Endodermal cell (in vitro differentiated cells): ENCODE measurements around the gene LDLRAD4. TPM values are rescaled to one million over a fixed set of nuclear protein-coding genes. Genes with fewer than 3 reads are reported as not detected.

Experiments used
- DNase-seq: peaks from one replicate; pipeline ENCODE4 v3.0.0-alpha.2; 2017
- H3K27ac ChIP-seq: 2 replicates; pipeline ENCODE4 v1.5.1; 2013; ENCODE audit warnings: mild to moderate bottlenecking, low read depth, low read length, moderate library complexity
- H3K27me3 ChIP-seq: 2 replicates; pipeline ENCODE4 v1.6.1; 2013; ENCODE audit warnings: mild to moderate bottlenecking, low read length, moderate library complexity; ENCODE audit not compliant: insufficient read depth, control insufficient read depth, poor library complexity, severe bottlenecking
- H3K36me3 ChIP-seq: 2 replicates; pipeline ENCODE4 v1.7.0; 2013; ENCODE audit warnings: mild to moderate bottlenecking, low read length, moderate library complexity; ENCODE audit not compliant: control insufficient read depth, insufficient read depth
- H3K4me1 ChIP-seq: one replicate; pipeline ENCODE4 v1.7.0; 2013; ENCODE audit warnings: low read length; ENCODE audit not compliant: control insufficient read depth, insufficient read depth
- H3K4me3 ChIP-seq: 2 replicates; pipeline ENCODE4 v1.5.1; 2013; ENCODE audit warnings: mild to moderate bottlenecking, low read length, moderate library complexity
- H3K9ac ChIP-seq: 2 replicates; pipeline ENCODE4 v1.6.1; 2013; ENCODE audit warnings: mild to moderate bottlenecking, low read length, moderate library complexity; ENCODE audit not compliant: poor library complexity, severe bottlenecking; ENCODE audit errors: extremely low read depth
- H3K9me3 ChIP-seq: 2 replicates; pipeline ENCODE4 v1.6.1; 2013; ENCODE audit warnings: mild to moderate bottlenecking, low read length, moderate library complexity; ENCODE audit not compliant: control insufficient read depth
- H3K27ac Mint-ChIP-seq: 2 replicates; pipeline ENCODE4 v1.8.0; 2020; ENCODE audit warnings: mixed read lengths
- H3K27me3 Mint-ChIP-seq: 2 replicates; pipeline ENCODE4 v1.8.0; 2021; ENCODE audit warnings: mild to moderate bottlenecking, mixed read lengths; ENCODE audit not compliant: insufficient read depth
- H3K36me3 Mint-ChIP-seq: 2 replicates; pipeline ENCODE4 v1.8.0; 2020; ENCODE audit warnings: low read depth, mixed read lengths
- H3K4me1 Mint-ChIP-seq: 2 replicates; pipeline ENCODE4 v1.8.0; 2020; ENCODE audit warnings: mixed read lengths
- H3K4me3 Mint-ChIP-seq: 2 replicates; pipeline ENCODE4 v1.8.0; 2020; ENCODE audit warnings: mild to moderate bottlenecking, moderate library complexity, mixed read lengths
- H3K9me3 Mint-ChIP-seq: 2 replicates; pipeline ENCODE4 v1.8.0; 2020; ENCODE audit warnings: mild to moderate bottlenecking, mixed read lengths
- CTCF ChIP-seq: fragments of 200-600 bp; sonication (generic); conservative IDR thresholded peaks from 2 replicates; pipeline ENCODE4 v1.5.0; 2021; ENCODE audit warnings: antibody characterized with exemption, mild to moderate bottlenecking
- WGBS, 2 experiments: methylation state at CpG; one replicate each; pipeline versions ENCODE4 v1.1.5 to v1.1.7; 2013; ENCODE audit warnings: missing lambda C conversion rate in 2 of 2, mixed read lengths in 1 of 2; ENCODE audit not compliant: insufficient coverage in 1 of 2, insufficient read length in 1 of 2; 5-methylcytosine and 5-hydroxymethylcytosine counted together
- total RNA-seq, 2 donors: library from RNA; stranded (reverse); fragmentation: NEBNext Ultra II Directional in 1 of 2; extraction: Animal tissue kit (Norgen Biotek cat#: 25700) in 1 of 2; gene quantifications; 2 replicates in 1 of 2; 3 replicates in 1 of 2; pipeline ENCODE4 v1.2.1, GENCODE V29; 2021

Gene LDLRAD4
- total RNA-seq, 2 donors from 2014 or later = 14.9 to 15.1 TPM

- Mint-ChIP-seq H3K9me3 (no peaks in the 10 kb centered on the region), H3K27ac (no peak overlapping the region), H3K4me1 (no peaks in the 10 kb centered on the region), H3K27me3 (no peaks in the 10 kb centered on the region), H3K4me3 (no peak overlapping the region), H3K36me3 (no peaks in the 10 kb centered on the region)
- DNase-seq = peak; percentile 2
- H3K27me3 ChIP-seq = no peaks in the 10 kb centered on the region
- peaks cover 3% of the 10 kb centered on the region for H3K4me1 ChIP-seq
- H3K4me3 ChIP-seq = no peak overlapping the region
- no peak for TF ChIP-seq CTCF
- H3K9me3 ChIP-seq = no peaks in the 10 kb centered on the region
- no peaks in the 10 kb centered on the region for H3K36me3 ChIP-seq
- 92 to 98% methylated on average over 5 to 7 of the region's 7 CpGs for WGBS, 2 experiments
- no peak overlapping the region for H3K27ac ChIP-seq
- H3K9ac ChIP-seq = no peak overlapping the region
Observed at GRCh38 chr18:13573750-13574149, 355.2 kb downstream of the LDLRAD4 start.

- no peaks in the 10 kb centered on the region for H3K9me3 Mint-ChIP-seq
- no peak overlapping the region for H3K4me3 Mint-ChIP-seq
- no peaks in the 10 kb centered on the region for H3K9me3 ChIP-seq
- no peak overlapping the region for H3K27ac Mint-ChIP-seq
- H3K4me1 Mint-ChIP-seq = no peaks in the 10 kb centered on the region
- no peak overlapping the region for H3K9ac ChIP-seq
- peaks cover 3% of the 10 kb centered on the region for H3K4me1 ChIP-seq
- TF ChIP-seq CTCF = no peak
- WGBS, 2 experiments = 87 to 94% methylated on average over 9 to 10 of the region's 10 CpGs
- peak; percentile 26 for DNase-seq
- H3K27ac ChIP-seq = no peak overlapping the region
- no peaks in the 10 kb centered on the region for H3K27me3 Mint-ChIP-seq
- H3K36me3 Mint-ChIP-seq = no peaks in the 10 kb centered on the region
- no peak overlapping the region for H3K4me3 ChIP-seq
- H3K36me3 ChIP-seq = no peaks in the 10 kb centered on the region
- H3K27me3 ChIP-seq = no peaks in the 10 kb centered on the region
Observed at GRCh38 chr18:13574355-13574754, 355.8 kb downstream of the LDLRAD4 start.

GRCh38 chr18:13574761-13575160 lies 356.2 kb downstream of the LDLRAD4 start:
- DNase-seq = no peak
- no peaks in the 10 kb centered on the region for H3K9me3 Mint-ChIP-seq
- no peak overlapping the region for H3K9ac ChIP-seq
- no peaks in the 10 kb centered on the region for H3K4me1 Mint-ChIP-seq
- H3K4me1 ChIP-seq = peaks cover 3% of the 10 kb centered on the region
- no peaks in the 10 kb centered on the region for H3K27me3 ChIP-seq
- no peak overlapping the region for H3K27ac ChIP-seq
- H3K36me3 ChIP-seq = no peaks in the 10 kb centered on the region
- no peaks in the 10 kb centered on the region for H3K36me3 Mint-ChIP-seq
- no peak for TF ChIP-seq CTCF
- no peak overlapping the region for H3K27ac Mint-ChIP-seq
- no peaks in the 10 kb centered on the region for H3K9me3 ChIP-seq
- H3K4me3 Mint-ChIP-seq = no peak overlapping the region
- WGBS, 2 experiments = 100% methylated on average over 1 of the region's 1 CpG
- H3K27me3 Mint-ChIP-seq = no peaks in the 10 kb centered on the region
- H3K4me3 ChIP-seq = no peak overlapping the region
